SW 1271 (cell line): Measurements from ENCODE around the gene MOGAT3.
"Not testable (repeated sequence)": the region's sequence is repeated elsewhere in the genome, so short reads cannot be mapped to it uniquely, and the experiment has no call there.

Experiments
- DNase-seq, 2 experiments: peaks; one replicate each; lab custom pipeline; 2025; lab: John Stamatoyannopoulos, UW

Gene MOGAT3

DNA sequence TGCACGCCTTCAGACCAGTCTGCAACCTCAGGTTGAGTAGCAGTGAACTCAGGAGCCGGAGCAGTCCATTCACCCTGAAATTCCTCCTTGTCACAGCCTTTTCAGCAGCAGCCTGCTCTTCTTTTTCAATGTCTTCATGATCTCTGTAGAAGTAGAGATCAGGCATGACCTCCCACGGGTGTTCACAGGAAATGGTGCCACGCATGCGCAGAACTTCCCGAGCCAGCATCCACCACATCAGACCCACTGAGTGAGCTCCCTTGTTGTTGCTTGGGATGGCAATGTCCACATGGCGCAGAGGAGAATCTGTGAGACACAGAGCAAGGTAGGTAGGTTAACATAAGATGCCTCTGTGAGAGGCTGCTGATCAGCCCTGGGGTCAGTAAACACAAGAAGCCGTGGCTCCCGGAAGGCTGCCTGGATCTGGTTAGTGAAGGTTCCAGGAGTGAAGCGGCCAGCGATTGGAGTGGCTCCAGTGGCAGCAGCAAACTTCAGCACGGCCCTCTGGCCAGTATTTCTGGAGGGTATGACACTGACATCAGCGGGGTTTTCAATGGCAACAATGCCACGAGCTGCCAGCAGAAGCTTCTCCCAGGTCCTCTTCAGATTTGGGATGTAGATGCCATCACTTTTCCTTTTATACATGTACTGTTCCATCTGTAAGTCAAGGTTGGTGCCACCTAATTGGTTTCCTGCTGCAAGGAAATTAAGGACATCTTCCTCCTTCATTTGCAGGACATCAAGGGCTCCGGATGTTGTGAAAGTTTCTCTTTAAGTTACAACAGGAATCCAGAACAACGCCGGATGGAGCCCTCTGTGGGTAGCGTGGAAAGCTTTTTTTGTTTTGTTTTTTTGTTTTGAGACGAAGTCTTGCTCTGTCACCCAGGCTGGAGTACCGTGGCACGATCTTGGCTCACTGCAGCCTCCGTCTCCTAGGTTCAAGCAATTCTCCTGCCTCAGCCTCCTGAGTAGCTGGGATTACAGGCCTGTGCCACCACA, 3.2 kb upstream of the MOGAT3 start:
- DNase-seq: not testable (repeated sequence)

DNA sequence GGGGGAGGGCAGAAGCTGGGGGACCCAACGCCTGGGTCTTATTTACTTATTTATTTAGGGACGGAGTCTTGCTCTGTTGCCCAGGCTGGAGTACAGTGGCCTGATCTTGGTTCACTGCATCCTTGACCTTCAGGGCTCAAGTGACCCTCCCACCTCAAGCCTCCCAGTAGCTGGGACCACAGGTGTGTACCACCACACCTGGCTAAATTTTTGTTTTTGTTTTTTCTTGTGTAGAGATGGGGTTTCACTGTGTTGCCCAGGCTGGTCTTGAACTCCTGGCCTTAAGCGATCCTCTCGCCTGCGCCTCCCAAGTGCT, 1.7 kb upstream of the MOGAT3 start:
- DNase-seq: no peak

DNA sequence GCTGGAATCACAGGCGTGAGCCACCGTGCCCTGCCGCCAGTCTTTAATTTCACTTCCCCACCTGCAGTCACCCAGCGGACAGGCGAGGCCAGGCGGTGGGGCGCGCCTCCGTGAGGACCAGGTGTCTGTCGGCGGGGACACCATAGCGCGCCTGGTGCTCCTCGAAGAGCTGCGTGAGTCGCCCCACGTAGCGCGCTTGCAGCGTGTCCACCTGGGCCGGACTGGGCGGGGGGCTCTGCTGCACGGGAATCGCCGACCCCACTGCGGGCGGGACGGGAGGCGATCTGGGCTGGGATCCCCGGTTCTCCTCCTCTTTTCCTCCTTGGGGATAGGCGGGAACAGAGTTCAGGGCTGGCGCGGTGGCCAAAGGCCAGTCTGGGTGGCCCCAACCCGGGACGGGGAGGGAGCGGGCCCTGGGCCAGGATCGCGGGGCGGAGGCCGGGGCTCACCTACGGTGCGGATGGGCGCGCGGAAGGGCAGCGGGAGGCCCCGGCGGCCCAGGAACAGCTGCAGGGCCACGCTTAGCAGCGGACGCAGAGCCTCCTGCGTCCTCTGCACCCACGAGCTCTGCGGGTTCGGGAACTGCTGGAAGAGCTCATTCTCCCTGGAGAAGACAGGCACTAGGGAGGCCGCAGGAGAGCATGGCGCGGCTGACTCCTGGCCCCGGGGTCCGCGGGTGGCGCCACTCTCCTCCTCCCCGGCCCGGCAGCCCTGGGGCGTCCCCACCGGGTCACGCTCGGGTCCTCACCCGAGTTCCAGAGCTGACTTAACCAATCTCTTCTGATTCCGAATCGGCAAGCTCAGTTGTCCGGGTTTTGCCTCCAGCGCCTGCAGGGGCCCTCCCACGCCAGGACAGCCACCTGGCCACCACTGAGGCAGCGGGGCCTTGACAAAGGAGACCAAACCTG, 1.1 kb upstream of the MOGAT3 start:
- DNase-seq: no peak

DNA sequence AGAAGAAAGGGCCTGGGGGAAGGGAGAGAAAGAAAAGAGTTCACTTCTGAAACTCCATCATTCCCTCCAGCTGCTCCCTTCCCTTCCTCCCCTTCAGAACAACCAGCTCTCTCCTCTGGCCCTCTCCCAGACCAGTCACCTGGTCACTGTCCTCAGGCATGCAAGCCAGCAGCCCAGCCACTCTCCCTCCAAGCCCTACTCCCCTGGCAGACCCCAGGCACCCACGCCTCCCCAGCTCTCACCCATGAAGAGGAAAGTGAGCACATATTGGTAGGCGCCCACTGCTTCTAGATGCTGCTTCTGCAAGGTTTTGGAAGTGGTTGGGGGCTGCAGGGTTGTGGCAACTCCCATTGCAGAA, 353 bp downstream of the MOGAT3 start:
- DNase-seq: no peak

DNA sequence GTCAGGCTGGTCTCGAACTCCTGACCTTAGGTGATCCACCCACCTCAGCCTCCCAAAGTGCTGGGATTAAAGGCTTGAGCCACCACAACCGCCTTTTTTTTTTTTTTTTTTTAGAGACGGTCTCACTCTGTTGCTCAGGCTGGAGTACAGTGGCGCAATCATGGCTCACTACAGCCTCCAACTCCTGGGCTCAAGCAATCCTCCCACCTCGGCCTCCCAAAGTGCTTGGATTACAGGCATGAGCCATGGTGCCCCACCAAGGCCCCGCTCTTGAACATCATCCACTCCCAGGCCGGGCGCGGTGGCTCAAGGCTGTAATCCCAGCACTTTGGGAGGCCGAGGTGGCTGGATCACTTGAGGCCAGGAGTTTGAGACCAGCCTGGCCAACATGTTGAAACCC, 1.3 kb downstream of the MOGAT3 start:
- DNase-seq: not testable (repeated sequence)

DNA sequence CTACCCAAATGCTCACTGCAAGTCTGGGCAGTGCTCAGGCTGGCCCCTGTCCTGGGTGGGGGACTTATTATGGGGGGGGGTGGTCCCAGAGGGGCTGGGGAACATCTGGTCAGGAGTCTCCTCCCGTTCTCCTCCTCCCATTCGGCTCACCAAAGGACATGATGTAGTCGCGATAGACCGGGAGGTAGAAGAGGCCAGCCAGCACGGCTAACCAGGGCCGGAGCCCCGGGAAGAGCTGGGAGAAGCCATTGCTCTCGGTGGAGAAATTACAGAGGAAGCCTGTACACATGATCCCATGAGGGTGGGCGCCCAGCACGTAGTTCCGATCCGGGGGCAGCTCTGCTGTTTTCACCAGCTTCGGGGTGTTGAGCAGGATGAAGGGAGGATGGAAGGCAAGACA, 2.4 kb downstream of the MOGAT3 start:
- no peak for DNase-seq

DNA sequence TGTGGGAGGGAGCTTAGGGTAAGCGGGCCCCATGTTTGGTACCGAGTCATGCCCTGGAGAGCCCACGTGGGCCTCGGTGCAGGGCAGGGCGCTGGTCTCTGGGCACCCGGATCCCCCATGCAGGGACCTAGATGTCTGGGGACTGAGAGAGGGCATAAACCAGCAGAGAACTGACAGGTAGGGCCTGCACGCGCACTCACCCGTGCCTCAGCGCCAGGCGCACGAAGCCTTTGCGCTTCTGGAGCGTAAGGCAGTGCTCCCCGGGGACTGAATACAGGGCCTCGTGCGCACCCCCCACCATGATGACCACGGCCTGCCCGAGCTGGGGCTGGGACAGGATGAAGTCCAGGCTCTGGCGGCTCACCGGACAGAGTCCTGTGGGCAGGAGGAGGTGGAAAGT, 2.8 kb downstream of the MOGAT3 start:
- no peak for DNase-seq

DNA sequence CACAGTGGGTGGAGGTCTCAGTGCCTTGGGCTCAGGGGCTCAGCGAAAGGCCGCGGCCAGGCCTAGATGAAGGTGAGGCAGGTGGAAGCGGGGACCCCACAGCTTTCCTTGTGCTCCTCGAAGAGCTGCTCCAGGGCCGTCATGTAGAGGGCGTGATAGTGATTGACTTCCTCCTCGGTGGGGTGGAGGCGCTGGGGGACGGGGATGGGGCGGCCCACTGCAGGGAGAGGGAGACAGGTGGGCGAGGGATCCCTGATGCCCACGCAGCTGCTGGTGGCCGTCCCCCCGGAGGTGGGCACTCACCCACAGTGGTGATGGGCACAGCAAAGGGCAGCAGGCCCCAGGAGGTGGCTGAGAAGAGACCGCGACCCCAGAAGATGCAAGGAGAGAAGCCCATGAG, 5.0 kb downstream of the MOGAT3 start:
- DNase-seq: no peak

DNA sequence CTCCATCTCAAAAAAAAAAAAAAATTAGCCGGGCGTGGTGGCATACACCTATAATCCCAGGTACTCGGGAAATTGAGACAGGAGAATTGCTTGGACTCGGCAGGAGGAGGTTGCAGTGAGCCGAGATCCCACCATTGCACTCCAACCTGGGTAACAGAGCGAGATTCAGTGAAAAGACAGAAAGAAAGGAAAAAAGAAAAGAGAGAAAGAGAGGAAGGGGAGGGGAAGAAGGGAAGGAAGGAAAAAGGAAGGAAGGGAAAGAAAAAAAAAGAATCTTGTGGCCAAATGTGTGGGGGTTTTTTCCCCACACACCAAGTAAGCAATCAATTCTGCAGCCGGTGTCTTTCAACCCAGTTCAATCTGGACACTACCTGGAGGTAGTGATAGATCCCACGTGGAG, 11.7 kb downstream of the MOGAT3 start:
- DNase-seq: no peak

DNA sequence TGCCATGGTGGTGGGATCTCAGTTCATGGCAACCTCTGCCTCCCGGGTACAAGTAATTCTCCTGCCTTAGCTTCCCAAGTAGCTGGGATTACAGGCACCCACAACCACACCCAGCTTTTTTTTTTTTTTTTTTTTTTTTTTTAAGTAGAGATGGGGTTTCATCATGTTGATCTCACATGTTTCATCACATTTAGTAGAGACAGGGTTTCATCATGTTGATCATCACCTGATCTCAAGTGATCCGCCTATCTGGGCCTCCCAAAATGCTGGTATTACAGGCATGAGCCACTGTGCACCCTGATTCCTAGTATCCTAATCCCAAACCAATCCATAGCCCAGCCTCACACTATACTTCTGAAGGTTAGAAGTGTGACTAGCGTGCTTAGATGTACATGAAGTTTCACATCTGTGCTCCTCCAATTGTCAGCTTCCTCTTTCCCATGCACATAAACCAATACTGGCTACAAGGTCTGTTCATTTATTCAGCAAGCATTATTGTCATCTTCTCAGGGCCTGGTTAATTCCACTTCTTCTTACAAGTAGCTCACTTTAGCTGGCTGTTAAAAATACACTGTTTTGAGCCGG, 13.9 kb downstream of the MOGAT3 start:
- DNase-seq: no peak

DNA sequence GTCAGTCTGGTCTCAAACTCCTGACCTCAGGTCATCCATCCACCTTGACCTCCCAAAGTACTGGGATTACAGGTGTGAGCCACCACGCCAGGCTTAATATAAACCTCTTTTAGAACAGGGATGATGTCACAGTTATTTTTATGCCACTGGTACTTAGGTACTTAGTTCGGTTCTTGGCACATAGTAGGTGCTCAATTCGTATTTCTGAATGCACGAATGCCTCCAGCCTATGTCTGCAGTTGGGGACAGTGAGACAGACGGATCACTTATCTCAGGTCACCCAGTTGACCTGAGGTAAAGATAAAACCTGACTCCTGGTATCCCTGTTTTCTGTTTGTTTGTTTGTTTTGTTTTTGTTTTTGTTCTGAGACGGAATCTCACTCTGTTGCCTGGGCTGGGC, 14.6 kb downstream of the MOGAT3 start:
- DNase-seq: no peak

DNA sequence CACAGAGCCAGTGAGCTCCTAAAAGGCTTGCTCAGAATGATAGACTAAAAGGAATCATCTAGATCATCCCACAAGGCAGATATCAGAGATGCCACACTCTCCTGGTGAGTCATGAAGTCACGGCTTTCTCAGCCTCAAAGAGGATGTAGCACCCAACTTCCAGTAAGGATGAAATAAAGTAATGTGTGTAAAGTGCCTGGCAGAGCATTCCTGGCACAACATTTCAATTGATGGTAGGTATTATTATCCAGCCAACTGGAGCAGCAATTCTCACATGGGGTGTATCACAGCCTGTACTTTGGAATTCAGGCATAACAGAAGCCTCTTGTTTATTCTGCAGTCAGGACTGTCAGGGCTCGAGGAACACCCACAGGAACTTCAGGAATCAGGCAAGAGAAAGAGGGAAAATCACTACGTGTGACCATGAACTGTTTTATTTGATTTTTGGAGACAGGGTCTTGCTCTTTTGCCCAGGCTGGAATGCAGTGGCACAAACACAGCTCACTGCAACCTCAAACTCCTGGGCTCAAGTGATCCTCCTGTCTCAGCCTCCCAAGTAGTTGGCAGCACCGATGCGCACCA, 15.5 kb downstream of the MOGAT3 start:
- peak in 1 of 2 experiments; percentile 50 for DNase-seq

DNA sequence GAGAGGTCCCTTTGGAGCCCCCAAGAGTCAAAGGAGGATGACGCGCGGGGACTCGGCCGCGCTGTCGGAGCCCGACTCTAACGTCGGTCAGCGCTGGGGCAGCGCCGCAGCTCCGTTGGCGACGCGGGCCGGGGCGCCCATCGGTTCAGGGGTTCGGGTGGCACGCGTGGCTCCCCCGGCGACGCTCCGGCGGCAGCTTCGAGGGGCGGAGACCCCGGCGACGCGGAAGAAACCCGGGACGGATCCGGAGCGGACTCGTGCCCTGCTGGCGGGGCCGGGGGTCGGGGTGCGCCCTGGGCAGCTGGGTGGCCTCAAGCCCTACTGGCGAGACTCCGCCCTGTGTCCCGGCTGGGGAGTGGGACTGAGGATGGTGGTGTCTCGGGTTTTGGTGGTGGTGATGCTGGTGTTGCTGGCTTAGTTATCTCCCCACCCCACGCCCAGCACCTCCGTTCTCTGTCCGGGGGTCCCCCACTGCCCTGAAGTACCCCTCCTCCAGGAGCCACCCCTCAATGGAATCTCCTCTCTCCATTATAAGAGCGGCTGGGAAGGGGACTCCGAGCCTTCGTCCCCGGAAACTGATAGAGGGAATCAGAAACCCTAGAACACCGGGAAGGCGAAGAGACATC, 20.6 kb downstream of the MOGAT3 start, which contains the start of gene NAT16:
TSS of gene NAT16 (minus strand) at position 164 of the 626 bp plus-strand sequence. CDS start 5,486 bp downstream, outside the sequence.
- no peak for DNase-seq

DNA sequence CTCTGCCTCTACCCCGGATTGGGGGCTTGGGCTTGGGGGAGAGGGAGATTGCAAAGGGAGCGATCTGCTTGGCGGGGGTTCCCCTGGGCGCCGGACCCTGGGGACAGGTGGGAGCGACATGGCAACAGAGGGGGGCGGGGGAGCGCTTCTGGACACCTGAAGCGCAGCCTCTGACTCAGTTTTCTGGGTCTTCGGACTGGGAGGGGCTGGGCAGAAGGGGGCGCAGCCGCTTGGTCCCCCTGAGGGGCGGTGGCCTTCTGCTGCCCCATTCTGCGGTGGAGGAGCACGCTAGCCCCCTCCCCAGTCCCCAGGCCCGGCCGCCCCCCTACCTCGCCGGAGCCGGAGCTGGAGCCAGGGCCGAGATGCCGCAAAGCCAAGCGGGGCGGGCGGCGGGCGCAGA, 21.1 kb downstream of the MOGAT3 start:
- DNase-seq: no peak

DNA sequence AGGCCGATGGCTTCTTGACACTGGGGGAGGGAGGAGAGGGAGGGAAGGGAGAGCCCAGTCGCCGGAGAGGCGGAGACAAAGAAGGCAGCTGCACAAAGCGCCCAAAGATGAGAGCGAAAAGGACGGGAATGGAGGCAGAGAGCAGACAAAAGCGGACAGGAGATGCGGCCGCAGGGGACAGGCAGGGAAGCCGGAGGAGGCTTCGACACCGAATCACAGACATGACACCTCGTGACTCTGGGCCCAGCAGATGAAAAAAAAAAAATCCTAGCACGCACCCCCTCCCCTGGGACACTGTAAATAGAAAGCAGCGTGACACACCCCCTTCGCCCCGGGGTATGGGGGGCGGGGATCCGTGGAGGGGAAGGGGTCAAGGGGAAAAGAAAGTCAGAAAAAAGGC, 21.7 kb downstream of the MOGAT3 start:
- no peak for DNase-seq

DNA sequence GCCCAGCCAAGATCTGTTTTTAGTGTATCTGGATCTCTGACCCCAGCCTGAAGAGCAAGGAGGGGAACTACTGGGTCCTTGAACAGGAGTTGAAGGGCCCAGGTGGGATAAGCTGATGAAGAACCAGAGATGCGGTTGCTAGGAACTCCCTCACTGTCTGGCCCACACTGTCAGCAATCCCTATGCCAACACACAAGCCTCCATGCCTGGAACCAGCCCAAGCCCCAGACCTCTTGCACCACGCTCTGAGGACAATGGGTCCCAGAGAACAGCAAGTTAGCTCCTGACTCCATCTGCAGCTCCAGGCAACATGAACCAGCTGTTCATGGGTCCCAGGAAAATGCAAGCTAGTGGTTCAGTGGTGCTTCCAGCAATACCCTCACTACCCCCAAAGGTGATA, 23.2 kb downstream of the MOGAT3 start:
- DNase-seq: no peak

DNA sequence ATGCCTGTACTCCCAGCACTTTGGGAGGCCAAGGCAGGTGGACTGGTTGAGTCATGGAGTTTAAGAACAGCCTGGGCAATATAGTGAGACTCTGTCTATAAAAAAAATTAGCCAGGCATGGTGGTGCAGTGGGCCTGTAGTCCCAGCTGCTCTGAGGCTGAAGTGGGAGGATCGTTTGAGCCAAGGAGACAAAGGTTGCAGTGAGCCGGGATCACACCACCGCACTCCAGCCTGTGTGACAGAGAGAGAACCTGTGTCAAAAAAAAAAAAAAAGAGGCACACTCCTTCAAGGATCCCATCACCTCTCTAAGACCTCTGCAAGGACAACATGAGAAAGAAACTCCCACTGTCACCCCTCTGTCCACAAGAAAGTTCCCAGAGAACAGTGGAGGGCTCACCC, 25.2 kb downstream of the MOGAT3 start:
- DNase-seq: no peak

DNA sequence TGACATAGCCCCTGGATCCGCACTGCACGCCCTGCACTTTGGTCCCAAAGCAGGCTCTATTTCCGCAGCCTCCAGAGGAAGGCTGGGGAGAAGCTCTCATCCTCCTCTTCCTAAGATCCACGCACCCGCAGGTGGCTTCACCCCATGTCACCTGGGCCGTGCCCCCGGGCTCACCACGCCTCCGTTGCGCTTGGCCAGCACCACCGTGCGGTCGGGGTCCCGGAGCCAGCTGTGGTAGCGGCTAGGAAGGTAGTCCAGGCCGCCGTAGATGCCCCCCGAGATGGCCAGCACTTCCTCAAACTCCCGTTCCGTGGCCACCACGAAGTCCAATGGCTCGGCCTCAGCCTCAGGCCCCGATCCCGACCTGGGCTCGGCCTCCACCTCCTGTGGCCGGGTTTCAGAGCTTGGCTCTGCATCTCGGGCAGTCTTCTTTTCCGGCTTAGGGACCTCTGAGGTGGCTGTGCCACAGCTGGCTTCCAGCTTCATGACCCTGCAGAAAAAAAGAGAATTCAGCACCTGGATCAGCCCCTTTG, 26.4 kb downstream of the MOGAT3 start:
- no peak for DNase-seq

DNA sequence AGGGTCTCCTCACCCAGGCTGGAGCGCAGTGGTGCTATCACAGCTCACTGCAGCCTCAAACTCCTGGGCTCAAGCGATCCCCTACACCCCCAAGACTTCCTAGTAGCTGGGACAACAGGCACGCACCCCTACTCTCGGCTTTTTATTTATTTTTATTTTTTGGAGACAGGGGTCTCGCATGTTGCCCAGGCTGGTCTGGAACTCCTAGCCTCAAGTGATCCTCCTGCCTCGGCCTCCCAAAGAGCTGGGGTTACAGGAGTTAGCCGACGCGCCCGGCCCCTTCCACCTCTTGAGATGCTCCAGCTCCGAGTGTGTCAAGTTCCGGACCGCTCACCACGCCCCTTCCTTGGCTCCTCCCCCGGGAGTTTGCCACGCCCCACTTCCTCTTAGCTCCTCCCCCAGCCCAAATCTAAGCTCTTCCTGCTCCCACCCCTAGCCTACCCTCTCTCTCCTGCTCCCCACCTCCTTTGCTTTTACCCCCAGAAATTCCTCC, 27.0 kb downstream of the MOGAT3 start:
- no peak for DNase-seq

DNA sequence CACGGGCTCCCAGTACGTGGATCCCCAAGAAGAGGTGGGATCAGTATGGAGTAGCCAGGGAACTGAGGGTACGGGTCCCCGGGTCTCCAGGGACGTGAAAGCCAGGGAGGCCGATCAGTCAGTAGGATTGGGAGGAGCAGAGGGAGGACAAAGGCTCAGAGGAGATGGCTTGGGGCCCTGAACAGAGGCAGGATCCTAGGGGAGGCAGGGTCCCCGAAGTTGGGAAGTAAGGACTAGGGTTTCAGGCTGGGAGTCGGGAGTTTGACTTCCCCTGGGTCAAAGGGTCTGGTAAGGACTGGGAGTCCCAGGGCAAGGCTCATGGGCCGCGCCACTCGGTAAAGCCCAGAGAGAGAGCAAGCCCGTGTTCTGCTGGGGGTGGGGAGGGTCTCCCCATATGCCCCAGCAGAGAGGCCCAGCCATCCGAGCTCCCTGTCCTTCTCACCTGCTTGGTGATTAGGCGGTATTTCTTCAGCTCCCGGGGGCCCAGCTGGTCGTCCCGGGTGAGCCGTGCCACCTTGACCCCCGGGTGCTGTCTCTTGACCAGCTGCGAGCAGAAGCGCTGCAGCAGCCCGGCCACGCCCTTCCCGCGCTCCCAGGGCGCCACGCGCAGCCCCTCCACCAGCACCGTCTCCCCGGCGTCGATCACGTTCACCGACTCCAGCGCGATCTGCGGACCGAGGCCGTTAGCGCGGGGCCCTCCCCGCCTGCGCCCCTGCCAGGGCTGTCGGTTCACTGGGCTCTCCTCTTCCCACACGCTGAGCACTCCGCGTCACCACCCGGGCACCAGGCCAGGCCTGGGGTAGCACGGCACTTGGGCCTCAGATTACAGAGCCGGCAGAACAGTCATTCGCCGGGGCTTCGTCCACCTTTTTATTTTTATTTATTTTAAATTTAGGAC, 27.7 kb downstream of the MOGAT3 start:
- no peak for DNase-seq
